CD4-positive, alpha-beta T cell (primary cell): ENCODE results near the gene ZBTB17. TPM values are rescaled to one million over a fixed set of nuclear protein-coding genes. Genes with fewer than 3 reads are reported as not detected.

Experiments used
- ATAC-seq: fragments of 200-7000 bp; cut with Tn5 transposase; one replicate; pipeline ENCODE4 v1.10.0; 2022; ENCODE audit warnings: mild to moderate bottlenecking; ENCODE audit not compliant: poor library complexity
- CTCF ChIA-PET: fragments of 350-600 bp; sonication (Branson Sonifier 250); formaldehyde crosslinking; loops from one replicate; lab custom pipeline; 2021; ENCODE audit warnings: antibody characterized with exemption, inconsistent platforms; lab: Charles Lee
- POLR2A ChIA-PET: fragments of 350-600 bp; sonication (Branson Sonifier 250); formaldehyde crosslinking; loops from one replicate; lab custom pipeline; 2021; ENCODE audit warnings: antibody characterized with exemption, inconsistent platforms; lab: Charles Lee
- DNase-seq, 14 experiments: peaks; one replicate each; pipeline ENCODE4 v3.0.0-alpha.2; 2013 to 2020; ENCODE audit warnings: mixed read lengths in 2 of 14
- H3K27ac ChIP-seq, 2 donors: one replicate each; pipeline versions ENCODE4 v1.5.1 to v1.7.0; 2013; ENCODE audit warnings: low read length in 2 of 2, low read depth in 1 of 2, mild to moderate bottlenecking in 1 of 2
- H3K27me3 ChIP-seq, 2 experiments: 1 replicate in 1 of 2; 2 replicates in 1 of 2; pipeline versions ENCODE4 v1.6.1 to v1.7.0; 2013; ENCODE audit warnings: low read length in 2 of 2, control low read depth in 1 of 2, mild to moderate bottlenecking in 1 of 2, moderate library complexity in 1 of 2; ENCODE audit not compliant: insufficient read depth in 2 of 2, control insufficient read depth in 1 of 2
- H3K36me3 ChIP-seq: one replicate; pipeline ENCODE4 v1.6.1; 2013; ENCODE audit warnings: low read length, control low read depth; ENCODE audit not compliant: insufficient read depth
- H3K4me1 ChIP-seq: one replicate; pipeline ENCODE4 v1.6.1; 2013; ENCODE audit warnings: low read length, control low read depth; ENCODE audit not compliant: insufficient read depth
- H3K4me3 ChIP-seq: one replicate; pipeline ENCODE4 v1.5.1; 2013; ENCODE audit warnings: mild to moderate bottlenecking, low read length, moderate library complexity
- H3K9me3 ChIP-seq, 2 experiments: 1 replicate in 1 of 2; 2 replicates in 1 of 2; pipeline versions ENCODE4 v1.6.1 to v1.7.0; 2013; ENCODE audit warnings: low read length in 2 of 2, mild to moderate bottlenecking in 2 of 2, control low read depth in 1 of 2, moderate library complexity in 1 of 2; ENCODE audit not compliant: control insufficient read depth in 1 of 2, insufficient read depth in 1 of 2
- H3K27ac Mint-ChIP-seq: one replicate; pipeline ENCODE4 v1.8.0; 2020; ENCODE audit warnings: mixed read lengths
- H3K27me3 Mint-ChIP-seq: one replicate; pipeline ENCODE4 v1.8.0; 2021; ENCODE audit warnings: mixed read lengths
- H3K36me3 Mint-ChIP-seq: one replicate; pipeline ENCODE4 v1.8.0; 2021; ENCODE audit warnings: low read depth, mixed read lengths
- H3K4me1 Mint-ChIP-seq: one replicate; pipeline ENCODE4 v1.8.0; 2021; ENCODE audit warnings: low read depth, mixed read lengths
- H3K4me3 Mint-ChIP-seq: one replicate; pipeline ENCODE4 v1.8.0; 2020; ENCODE audit warnings: mild to moderate bottlenecking, mixed read lengths
- H3K9me3 Mint-ChIP-seq: one replicate; pipeline ENCODE4 v1.8.0; 2020; ENCODE audit warnings: mixed read lengths
- CTCF ChIP-seq: fragments of 200-600 bp; IDR thresholded peaks from one replicate; pipeline ENCODE4 v1.8.0; 2022; ENCODE audit warnings: antibody characterized with exemption, mild to moderate bottlenecking
- intact Hi-C, 2 experiments: fragments of 100-400 bp; cut with DNase I in 1 of 2; cut with micrococcal nuclease in 1 of 2; formaldehyde crosslinking; loops; one replicate each; pipeline versions ENCODE4 v1.15.1 to v1.9.0; 2023 to 2025; cut with DNase I, micrococcal nuclease
- total RNA-seq, 174 experiments: library from RNA in 2 of 174; stranded (reverse) in 2 of 174; gene quantifications; one replicate each; pipeline ENCODE4 v1.2.3 and lab custom pipeline; 2021 to 2026

ZBTB17 gene
- total RNA-seq, 2 experiments from 2014 or later: 70.2 to 78.1 TPM

GRCh38 chr1:15959827-15960446 lies 16.0 kb downstream of the ZBTB17 start:
- DNase-seq (no peak), ATAC-seq (no peak)
- intact Hi-C loops: loop anchor here in 1 of 2 experiments (5.0 kb wide), 1 partner anchor 43 kb away; no protein-coding TSS in a partner anchor
- POLR2A ChIA-PET: interaction anchor here (1.6 kb wide), 1 partner anchor 16 kb away, joined by 4 read pairs; the partner anchor contains the start of gene ZBTB17
- Histone ChIP-seq H3K27ac (no peak overlapping the region), H3K4me3 (no peak overlapping the region), H3K27me3 (no peaks in the 10 kb centered on the region), H3K9me3 (no peaks in the 10 kb centered on the region), H3K4me1 (peaks cover 30% of the 10 kb centered on the region), H3K36me3 (peaks cover 22% of the 10 kb centered on the region)
- Mint-ChIP-seq H3K9me3 (no peaks in the 10 kb centered on the region), H3K27me3 (no peaks in the 10 kb centered on the region), H3K36me3 (peaks cover 16% of the 10 kb centered on the region), H3K4me3 (no peak overlapping the region), H3K27ac (no peak overlapping the region), H3K4me1 (peaks cover 86% of the 10 kb centered on the region)
- TF ChIP-seq CTCF: no peak
- CTCF ChIA-PET: interaction anchor here (1.2 kb wide), 1 partner anchor 10 kb away, joined by 4 read pairs; no protein-coding TSS in a partner anchor

DNA sequence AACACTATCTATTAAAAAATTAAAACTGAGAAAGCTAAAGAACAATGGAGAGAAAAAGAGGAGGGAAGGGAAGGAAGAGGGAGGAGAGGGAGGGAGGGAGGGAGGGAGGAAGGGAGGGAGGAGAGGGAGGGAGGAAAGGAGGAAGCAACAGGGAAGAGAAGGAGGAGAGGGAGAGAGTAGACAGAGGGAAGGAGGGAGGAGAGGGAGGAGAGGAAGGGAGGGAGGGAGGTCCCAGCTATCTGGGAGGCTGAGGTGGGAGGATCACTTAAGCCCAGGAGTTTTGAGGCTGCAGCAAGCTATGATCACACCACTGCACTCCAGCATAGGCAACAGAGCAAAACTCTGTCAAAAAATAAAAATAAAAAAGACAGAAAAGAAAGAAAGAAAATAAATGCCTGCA lies 16.5 kb downstream of the ZBTB17 start:
- intact Hi-C loops: loop anchor here in 1 of 2 experiments (5.0 kb wide), 1 partner anchor 42 kb away; no protein-coding TSS in a partner anchor
- H3K36me3 ChIP-seq: peaks cover 23% of the 10 kb centered on the region
- H3K4me3 ChIP-seq: no peak overlapping the region
- peaks cover 30% of the 10 kb centered on the region for H3K4me1 ChIP-seq
- no peaks in the 10 kb centered on the region for H3K9me3 ChIP-seq
- H3K27me3 Mint-ChIP-seq: no peaks in the 10 kb centered on the region
- no peak overlapping the region for H3K4me3 Mint-ChIP-seq
- H3K27me3 ChIP-seq: no peaks in the 10 kb centered on the region
- ChIA-PET CTCF (interaction anchor here (1.2 kb wide), 1 partner anchor 10 kb away, joined by 4 read pairs; no protein-coding TSS in a partner anchor), POLR2A (interaction anchor here (1.6 kb wide), 1 partner anchor 17 kb away, joined by 4 read pairs; the partner anchor contains the start of gene ZBTB17)
- peaks cover 16% of the 10 kb centered on the region for H3K36me3 Mint-ChIP-seq
- no peaks in the 10 kb centered on the region for H3K9me3 Mint-ChIP-seq
- H3K27ac Mint-ChIP-seq: no peak overlapping the region
- DNase-seq: no peak
- no peak for ATAC-seq
- TF ChIP-seq CTCF: no peak
- H3K4me1 Mint-ChIP-seq: peaks cover 83% of the 10 kb centered on the region
- H3K27ac ChIP-seq: no peak overlapping the region

- peaks cover 83% of the 10 kb centered on the region for H3K4me1 Mint-ChIP-seq
- ChIA-PET POLR2A (interaction anchor here (1.4 to 1.6 kb wide), 2 partner anchors 10 to 17 kb away, joined by 4 to 5 read pairs; partner anchors contain the start of gene ZBTB17), CTCF (interaction anchor here (0.9 to 1.5 kb wide), 3 partner anchors 9 to 143 kb away, joined by 3 to 4 read pairs (median 4); partner anchors contain the start of gene ZBTB17)
- Histone ChIP-seq H3K27ac (no peak overlapping the region), H3K36me3 (peaks cover 29% of the 10 kb centered on the region), H3K4me3 (no peak overlapping the region), H3K4me1 (peaks cover 32% of the 10 kb centered on the region), H3K27me3 (no peaks in the 10 kb centered on the region), H3K9me3 (no peaks in the 10 kb centered on the region)
- H3K27ac Mint-ChIP-seq: no peak overlapping the region
- no peak for TF ChIP-seq CTCF
- no peaks in the 10 kb centered on the region for H3K9me3 Mint-ChIP-seq
- H3K27me3 Mint-ChIP-seq: no peaks in the 10 kb centered on the region
- intact Hi-C loops: loop anchor here in 1 of 2 experiments (5.0 kb wide), 1 partner anchor 41 kb away; no protein-coding TSS in a partner anchor
- ATAC-seq (no peak), DNase-seq (peak in 1 of 14 experiments; percentile 22)
- H3K36me3 Mint-ChIP-seq: peaks cover 16% of the 10 kb centered on the region
- no peak overlapping the region for H3K4me3 Mint-ChIP-seq
These were observed 17.1 kb downstream of the ZBTB17 start for GRCh38 chr1:15958793-15959192.
